ENCODE results near the gene RNLS. TPM values are rescaled to one million over a fixed set of nuclear protein-coding genes. Genes with fewer than 3 reads are reported as not detected.

The RNLS gene
- total RNA-seq, 1 donor from 2014 or later: 0.19 TPM

DNA sequence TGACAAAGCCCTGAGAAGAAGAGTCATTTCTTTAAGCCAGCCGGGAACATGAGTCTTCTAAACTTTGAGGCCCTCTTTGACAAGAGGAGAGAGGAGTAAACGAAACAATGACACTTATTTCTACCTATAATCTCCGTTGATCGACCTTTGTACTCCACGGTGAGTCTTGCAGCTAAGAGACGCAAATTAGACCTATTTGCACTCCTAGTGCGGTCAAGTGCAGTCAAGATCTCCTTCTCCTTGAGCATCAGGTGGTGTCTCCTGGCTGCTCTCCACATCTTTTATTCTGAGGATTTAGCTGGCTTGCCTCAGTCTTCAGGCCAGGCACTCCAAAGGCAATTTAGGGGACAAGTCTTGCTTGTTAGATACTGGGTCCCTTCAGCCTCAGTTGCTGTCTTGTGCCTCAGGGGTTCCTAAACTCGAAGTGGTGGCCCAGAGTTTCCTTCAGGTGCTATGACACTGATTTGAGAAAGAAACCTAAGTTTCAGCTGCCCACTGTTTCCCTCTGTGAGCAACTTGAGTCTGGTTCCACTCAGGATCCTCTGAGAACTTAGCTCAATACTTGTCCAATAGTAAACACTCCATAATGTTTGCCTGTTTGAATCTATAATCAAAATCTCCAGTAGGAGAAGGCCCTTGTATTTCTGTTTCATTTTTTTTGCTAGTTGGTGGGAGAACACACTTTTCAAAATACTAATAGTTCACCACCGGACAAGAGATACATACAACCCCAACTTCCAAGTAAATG lies 312.9 kb downstream of the RNLS start:
- no peak for DNase-seq (ENCODE audit: low read depth)

DNA sequence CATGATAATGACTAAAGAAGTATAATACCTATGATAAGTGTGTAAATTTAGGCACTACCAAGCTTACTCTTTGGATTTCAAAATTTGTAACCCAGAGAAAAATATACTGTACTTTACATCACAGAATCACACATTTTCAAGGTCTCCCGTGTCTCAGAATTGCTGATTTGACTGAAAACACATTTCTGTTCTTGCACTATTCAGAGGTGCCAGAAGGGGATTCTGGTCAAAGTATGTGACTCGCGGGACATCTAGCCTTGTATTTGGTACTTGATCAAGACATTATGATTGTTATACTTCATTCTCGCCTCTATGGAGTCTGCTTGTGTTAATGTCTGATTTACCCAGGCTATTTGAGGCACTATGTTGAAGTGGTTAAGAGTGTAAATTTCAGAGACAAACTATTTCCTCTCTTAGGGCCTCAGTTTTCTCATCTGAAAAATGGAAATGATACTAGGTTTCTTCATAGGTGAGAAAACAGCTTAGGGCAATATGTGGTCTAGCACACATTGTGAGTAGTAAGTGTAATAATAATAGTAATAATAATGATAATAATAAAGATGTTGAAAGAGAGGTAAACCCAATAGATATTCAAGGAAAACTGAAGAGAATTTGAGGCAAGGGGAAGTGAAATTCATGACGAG lies 320.4 kb downstream of the RNLS start:
- no peak for DNase-seq (ENCODE audit: low read depth)

DNA sequence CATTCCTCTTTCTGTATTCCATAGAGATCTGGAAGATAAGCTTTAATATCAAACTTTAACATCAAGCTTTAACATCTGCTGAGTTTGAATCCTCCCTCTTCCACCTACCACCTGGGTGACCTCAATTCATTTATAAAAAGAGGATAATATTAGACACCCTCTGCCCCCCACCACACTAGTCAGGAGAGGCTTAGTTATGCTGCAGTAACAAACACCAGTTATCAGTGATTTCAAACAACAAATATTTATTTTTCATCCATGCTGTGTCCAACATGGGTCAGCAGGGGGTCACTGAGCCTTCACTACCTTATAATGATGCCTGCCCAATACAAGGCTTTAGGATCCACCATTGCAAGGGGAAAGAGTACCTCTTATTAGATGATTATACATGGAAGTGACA lies 322.0 kb downstream of the RNLS start:
- DNase-seq (ENCODE audit: low read depth): no peak

DNA sequence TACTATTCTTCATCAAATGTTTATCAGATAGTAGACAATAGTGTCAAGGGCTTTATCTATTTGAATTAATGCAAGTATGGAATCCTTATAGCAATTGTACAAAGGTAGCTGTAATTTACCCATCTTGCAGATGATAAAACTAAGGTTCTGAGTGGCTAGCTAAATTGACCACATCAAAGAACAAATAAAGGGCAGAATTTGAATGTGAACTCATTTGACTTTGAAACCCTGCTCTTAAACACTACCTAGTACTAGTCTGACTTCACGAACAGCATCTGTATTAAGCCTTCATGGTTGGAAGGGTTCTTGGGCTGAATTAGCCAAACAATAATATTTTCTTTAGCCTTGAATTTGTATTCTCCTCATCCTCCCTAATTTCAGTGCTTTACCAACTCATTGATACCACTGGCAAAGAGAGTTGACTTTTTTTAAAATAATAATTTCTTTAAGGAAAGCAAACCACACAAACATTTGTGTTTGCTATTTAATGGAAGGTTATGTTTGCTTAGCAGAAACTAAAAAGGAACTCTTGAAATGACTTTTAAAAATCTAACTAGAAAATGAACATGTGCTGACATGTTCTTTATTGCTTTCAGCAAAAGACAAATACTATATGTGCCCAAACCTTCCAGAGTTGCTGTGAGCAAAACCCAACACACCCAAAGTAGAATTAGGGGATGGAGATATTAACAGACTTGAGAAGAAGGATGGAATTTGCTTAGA lies 322.6 kb downstream of the RNLS start:
- no peak for DNase-seq (ENCODE audit: low read depth)

DNA sequence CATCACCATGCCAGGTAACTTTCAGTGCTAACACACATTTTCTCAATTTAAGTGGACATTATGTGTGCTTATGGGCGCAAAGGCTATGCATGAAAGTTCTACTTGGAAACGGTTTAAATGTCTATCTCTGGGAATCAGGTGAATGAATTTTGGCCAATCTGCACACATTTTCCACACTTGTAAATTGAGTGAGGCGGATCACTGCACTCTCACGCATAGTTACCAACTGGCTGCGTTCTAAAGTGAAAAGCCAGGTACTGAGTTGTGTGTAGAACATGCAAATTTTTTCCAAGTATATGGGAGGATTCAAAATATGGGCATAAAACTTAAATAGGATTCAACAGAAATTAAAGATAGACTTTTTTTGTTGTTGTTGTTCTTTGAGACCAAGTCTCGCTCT lies 323.7 kb downstream of the RNLS start:
- DNase-seq (ENCODE audit: low read depth): no peak

DNA sequence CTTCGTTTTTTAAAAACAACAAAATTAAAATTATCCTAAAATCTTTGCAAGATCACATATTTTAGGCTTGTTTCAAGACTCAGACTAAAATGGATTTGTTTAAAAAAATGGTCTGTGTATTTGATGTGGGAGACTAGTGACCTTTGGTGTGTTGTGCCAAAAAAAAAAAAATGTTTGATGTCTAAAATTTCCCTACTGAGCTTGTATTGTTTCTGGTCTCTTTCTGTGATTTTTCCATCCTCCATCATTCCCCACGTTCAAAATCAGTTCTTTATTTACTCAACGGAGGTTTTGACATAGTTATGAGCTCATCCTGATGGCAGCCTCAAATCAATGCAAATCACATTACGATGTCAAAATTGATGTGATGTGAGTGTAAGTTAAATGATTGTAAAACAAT lies 326.2 kb downstream of the RNLS start:
- DNase-seq (ENCODE audit: low read depth): no peak

DNA sequence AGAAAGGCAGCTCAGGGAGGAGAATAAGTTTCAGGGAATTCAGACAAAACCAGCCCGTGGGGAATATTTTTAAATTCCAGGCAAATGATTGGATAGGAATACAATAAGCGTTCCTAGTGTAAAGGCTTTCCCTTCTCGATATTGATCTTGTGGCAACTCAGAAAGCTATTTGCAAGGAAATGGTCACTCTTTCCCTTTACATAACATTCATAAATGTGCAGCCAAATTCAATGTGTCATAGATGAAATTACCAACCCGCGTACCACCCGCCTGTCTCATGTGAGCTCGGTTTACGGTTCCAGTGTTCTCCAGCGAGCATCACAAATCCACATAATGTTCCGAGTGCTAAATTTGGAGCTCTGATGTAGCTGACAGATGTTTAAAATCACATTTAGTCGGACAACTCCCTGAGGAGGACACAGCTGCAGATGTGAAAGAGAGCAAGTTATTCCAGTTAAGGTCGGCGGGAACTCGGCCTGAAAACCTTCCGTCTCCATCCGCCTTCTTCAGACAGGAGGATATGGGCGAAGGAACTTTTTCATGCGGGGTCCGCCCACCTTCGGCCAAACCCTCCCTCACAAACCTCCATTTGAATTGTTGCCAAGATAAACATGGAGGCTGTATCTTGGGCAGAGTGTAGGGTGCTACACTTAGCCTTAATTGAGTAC lies 327.0 kb downstream of the RNLS start:
- peak; percentile 35 for DNase-seq (ENCODE audit: low read depth)

DNA sequence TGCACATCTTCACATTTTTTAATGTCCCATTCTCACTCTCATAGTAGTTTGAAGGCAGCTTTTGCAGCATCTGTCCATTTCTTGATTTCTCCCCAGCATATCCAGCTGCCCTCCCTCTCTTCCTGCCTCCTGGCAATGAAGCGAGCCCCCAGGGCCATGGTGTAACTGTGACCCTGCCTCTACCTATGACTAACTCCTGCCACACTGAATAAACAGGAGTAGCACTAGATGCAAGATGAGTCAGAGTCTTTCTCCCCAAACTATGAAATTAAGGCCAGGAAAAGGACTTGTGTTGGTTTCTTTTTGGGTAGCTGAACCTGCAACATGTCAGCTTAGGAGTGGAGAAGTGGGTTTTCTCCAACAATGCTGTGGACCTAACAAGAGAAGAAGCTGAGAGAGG lies 329.0 kb downstream of the RNLS start:
- DNase-seq (ENCODE audit: low read depth): no peak

DNA sequence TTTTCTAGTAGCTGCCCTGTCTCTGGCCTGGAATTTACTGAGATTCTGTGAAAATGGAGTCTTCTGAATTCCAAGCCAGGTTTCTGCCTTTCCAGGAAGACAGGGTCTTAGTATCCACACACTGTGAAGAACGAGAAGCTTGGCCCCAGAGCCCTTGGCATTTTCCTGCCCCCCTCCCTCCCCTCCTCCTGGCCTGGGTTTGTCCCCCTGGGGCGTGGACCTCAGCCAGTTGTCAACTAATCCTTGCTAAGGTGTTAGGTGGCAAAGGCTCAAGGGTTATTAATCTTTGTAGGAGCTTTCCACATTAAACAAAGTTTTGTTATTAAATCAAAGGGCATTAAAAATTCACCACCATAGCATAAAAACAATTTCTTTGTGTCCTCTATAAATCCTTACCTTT lies 329.5 kb downstream of the RNLS start:
- no peak for DNase-seq (ENCODE audit: low read depth)

DNA sequence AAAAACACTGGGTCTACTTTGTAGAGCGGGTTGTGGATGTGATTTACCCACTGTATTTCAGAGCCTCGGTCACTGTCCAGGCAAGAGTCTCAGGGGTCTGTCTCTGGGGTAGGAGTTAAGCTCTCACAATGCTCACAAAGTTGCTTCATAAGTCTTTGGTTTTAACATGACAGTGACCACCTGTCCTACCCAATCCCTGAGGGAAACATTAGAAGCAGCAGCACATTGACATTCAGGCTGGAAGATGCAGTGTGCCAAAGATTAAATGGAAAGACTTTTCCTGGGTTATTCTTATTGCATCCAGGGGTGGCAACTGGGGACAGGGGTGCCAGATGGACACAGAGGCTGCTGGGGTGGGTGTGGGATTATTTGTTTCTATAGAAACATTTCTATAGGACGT lies 330.0 kb downstream of the RNLS start:
- DNase-seq (ENCODE audit: low read depth): peak; percentile 52

DNA sequence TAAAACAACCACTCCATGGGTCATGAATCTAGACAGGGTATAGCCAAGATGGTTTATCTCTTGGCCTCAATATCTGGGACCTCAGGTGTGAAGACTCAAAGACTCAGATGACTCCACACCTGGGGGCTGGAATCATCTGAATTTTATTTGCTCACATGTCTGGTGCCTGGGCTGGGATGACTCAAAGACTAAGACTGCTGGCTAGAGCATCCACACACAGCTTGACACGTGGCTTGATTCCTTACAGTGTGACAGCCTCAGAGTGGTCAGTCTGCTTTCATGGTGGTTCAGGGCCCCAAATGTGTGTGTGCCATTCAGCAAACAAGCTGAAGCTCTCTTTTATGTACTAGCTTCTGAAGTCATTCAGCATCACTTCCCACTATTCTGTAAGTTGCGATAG lies 333.7 kb downstream of the RNLS start:
- DNase-seq (ENCODE audit: low read depth): no peak

DNA sequence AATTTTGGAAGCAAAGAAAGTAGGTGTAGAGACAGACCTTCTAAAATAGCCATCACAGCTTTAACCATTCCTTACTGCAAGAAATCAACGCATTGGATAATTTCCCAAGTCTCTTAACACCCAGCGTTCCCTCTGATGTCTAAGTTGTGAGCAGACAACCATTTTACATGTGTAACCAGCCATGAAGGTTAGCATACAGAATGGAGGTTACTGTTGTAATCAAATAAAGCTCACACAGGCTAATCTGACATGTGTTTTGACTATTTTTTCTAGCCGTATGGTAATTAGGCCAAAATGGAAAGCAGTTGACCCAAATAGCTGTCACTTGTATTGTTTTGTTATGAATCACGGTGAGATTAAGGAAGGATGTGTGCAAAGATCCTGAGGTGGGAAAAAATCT lies 336.4 kb downstream of the RNLS start:
- no peak for DNase-seq (ENCODE audit: low read depth)

DNA sequence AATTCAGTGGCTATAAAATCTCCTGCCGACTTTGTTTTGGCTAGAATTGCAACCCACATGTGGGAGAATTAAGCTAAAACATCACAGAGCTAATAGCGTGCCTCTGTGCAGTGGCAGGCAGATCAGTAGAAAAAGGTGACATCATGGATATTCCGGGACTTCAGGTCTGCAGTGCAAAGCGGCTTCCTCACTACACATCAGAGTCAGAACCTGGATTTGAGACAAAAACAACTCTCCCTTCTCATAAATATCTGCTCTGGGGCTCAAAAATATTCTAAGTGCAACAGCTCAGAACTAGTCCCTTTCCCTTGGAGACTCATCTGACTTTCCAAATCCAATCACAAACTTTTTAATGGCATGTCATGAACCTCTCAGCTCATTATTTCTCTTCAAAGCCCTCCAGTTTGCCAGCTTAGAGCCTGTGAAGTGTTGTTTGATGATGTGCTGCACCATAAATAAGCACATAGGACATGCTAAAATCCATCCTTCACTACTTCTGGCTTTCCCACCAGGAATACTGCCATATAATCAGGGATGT lies 337.1 kb downstream of the RNLS start:
- peak; percentile 61 for DNase-seq (ENCODE audit: low read depth)

DNA sequence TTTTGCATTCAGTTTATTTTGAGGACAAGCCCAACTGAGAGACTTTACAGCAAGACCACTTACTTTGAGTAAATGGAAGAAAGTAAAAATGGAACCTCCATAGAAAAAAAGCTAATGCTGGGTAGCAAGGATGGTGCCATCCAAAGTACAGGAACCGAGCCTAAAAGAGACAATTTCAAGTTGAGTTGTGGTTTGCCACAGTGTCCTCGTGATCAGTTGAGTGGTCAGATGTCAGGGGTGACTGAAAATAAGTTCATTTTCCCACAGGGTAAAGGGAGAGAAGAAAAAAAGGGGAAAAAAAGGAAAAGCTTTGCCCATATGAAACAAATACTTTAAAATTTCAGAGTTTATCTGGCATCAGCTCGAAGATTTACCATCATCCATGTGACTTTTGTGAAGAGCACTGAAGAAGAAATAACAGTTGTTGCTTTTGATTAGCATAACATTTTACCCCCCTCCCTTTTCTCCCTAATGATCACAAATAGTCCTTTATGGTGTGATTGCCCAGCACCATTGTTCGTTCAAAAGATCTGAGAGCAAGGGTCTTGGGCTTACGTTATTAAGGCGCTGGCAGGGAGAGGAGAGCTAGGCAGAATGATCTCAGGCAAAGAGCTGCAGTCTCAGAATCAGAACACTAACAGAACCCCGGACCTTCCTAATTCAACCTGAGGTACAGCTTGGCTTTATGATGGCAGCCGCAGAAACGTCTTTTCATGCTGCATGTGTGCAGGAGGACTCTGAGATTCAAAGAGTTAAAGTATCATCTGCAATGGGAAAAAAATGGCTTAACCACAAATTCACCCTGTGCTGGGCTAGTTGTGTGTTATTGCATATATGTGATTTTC lies 338.1 kb downstream of the RNLS start:
- DNase-seq (ENCODE audit: low read depth): no peak

DNA sequence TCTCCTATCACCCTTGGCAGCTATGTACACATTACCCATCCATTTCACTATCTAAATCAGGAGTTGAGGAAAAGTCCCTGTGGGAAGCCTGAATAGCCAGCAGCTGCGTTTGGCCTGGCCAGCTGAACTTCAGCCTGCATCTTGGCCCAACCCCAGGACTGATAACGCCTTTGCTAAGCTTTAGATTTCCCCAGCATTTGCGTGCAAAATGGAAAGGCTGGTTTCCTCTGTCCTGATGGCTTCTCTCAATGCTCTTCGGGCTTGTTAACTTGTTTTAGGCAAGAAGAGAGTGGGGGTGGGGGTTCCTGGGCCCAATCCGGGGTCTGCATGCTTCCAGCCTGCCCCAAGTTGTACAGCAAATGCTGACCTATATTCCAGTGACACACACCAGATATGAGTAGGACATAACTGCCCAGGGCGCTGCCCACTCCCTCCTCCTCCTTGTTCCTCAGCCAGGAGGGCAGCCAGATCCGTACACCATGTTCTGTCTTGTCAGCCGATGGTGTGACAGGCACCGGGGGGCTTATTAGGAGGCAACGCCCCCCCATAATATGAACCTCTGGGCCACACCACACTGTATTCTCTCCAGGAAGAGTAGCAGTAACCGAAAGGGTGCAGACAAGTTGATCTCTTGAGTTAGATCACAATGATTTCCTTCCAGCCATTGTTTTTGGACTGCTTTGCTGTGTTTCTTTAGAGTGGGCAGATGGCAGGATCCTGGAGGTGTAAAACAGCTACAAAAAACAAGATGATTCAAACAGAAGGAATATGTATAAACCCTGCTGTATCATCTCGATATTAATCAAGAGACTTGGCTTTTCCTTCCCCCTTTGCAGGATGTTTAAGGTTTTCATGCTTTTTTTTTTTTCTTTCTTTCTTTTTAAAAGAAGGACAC lies 339.0 kb downstream of the RNLS start:
- peak; percentile 92 for DNase-seq (ENCODE audit: low read depth)

DNA sequence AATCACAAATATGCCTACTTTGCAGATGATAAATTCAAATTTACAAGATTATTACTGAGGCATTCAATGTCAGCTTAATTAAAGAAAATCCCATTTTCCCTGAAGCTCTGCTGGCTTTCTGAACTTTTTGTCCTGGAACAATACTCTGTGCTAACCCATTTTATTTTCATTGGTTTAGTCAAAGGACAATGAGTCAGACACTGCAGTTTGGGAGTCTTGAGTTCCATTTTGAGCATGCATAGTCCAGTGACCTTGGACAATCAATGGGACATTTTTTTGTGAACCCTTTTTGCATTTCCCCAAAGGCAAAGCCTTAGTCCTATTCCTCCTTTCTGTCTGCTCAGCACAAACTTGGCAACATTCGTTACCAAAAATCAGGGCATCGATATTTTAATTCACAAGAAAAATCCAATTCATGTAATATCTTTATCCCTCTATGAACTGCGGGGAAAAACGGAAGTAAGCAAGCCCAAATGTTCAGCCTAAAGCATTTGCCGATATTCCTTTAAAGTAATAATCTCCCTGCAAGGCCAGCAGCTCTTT lies 339.8 kb downstream of the RNLS start:
- peak; percentile 45 for DNase-seq (ENCODE audit: low read depth)

DNA sequence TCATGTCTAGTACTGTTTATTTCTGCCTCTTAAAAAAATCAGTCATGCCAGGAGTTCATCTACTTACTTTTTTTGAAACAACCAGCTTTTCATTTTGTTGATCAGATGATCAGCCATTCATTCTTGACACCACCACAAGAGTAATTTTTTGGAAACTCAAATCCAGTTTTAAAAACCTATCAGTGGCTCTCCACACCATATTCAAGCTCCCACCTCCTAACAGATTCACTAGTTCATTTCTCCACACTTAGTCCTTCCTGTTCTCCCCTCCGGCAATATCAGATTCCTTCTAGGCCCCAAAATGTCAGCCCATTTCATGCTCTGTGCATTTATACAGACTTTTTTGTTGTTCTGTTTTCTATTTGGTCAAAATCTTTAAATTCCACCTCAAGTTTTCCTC lies 341.6 kb downstream of the RNLS start:
- DNase-seq (ENCODE audit: low read depth): no peak

DNA sequence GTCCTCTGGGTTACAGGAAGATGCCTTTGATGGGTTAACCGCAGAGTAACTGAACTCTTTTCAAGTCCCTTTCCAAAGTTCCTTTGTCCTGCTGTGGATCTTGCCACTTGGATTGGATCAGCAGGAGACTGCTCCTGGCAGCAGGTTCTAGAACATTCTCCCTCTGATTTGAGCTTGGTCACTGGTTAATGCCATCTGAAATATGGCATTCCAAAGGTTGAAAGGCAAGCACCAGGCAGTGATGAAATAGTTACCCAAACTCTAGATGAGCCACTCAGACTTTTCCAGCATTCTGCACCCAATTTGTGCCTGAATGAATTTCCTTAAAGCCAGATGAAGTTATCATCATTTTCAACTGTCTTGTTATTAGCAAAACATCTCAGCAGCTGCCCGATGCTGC lies 343.9 kb downstream of the RNLS start:
- no peak for DNase-seq (ENCODE audit: low read depth)

DNA sequence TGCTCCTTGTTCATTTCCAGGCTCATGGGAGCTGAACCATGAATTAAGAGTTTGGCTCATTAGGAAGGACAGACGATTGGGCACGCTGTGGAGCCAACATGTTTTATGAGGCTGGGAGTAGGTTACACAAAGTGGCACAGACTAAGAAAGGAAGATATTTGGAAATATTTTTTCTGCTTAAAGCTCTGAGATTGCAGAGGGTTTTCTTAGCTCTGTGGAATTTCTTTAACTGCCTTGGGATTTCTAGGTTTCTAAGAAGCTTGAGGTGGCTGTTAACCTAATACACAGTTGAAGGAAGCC lies 344.6 kb downstream of the RNLS start:
- DNase-seq (ENCODE audit: low read depth): no peak

Measured in myocyte (in vitro differentiated cells).